AG09319 (cell line): ENCODE measurements around the gene PDLIM4.

Experiments
- DNase-seq: peaks from one replicate; pipeline ENCODE4 v3.0.0-alpha.2; 2010; ENCODE audit warnings: low read depth; ENCODE audit errors: extremely low read depth
- CTCF ChIP-seq: IDR thresholded peaks from 2 replicates; pipeline ENCODE4 v1.5.1; 2011; ENCODE audit warnings: low read depth, mild to moderate bottlenecking, inconsistent platforms, low read length, moderate library complexity

PDLIM4 gene

GRCh38 chr5:132300577-132301343 lies 43.3 kb downstream of the PDLIM4 start:
- no peak for TF ChIP-seq CTCF
- DNase-seq = no peak

- TF ChIP-seq CTCF = no peak
- DNase-seq = no peak
Measured at GRCh38 chr5:132301344-132302271, 44.1 kb downstream of the PDLIM4 start.

- no peak for TF ChIP-seq CTCF
- DNase-seq = no peak
Measured at GRCh38 chr5:132302413-132302812, 44.9 kb downstream of the PDLIM4 start.

GRCh38 chr5:132303589-132303988 lies 46.1 kb downstream of the PDLIM4 start:
- DNase-seq = no peak
- no peak for TF ChIP-seq CTCF

- no peak for DNase-seq
- TF ChIP-seq CTCF = no peak
Measured at GRCh38 chr5:132305420-132305819, 47.9 kb downstream of the PDLIM4 start.

GRCh38 chr5:132308701-132309100 lies 51.2 kb downstream of the PDLIM4 start:
- no peak for TF ChIP-seq CTCF
- DNase-seq = no peak

- no peak for DNase-seq
- no peak for TF ChIP-seq CTCF
Measured at GRCh38 chr5:132309679-132310078, 52.2 kb downstream of the PDLIM4 start.
